ENCODE measurements around the gene PDS5B. TPM values are rescaled to one million over a fixed set of nuclear protein-coding genes. Genes with fewer than 3 reads are reported as not detected.

PDS5B gene
- total and polyA plus RNA-seq, 2 of the 8 experiments (the other 6 are each of a cell fraction or from before 2014, with no cell fraction given), result 5.5 to 54.6 TPM

DNA sequence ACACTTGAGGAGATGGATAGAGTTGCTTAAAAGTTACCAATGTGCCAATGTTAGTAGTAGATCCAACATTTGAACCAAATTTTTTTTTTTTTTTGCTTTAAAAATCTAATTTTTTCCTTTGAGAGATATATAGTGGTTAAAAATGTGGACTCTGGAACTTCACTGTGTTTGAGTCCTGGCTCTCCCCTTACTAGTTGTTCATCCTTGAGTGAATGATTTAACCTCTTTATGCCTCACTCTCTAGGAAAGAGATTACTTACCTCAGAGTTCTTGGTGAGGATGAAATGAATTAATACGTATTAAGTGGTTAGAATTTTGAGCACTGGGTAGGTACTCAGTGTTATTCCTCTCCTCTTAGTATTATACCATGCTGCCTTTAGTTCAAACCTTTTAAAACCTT is 24.3 kb downstream of the PDS5B start:
- H4K8ac ChIP-seq (ENCODE audit: extremely low read depth, insufficient read depth, low read length), result no peak overlapping the region
- H2BK15ac ChIP-seq (ENCODE audit: low read length), result no peak overlapping the region
- H3K14ac ChIP-seq (ENCODE audit: insufficient read length), result no peak overlapping the region
- H3K4me3 ChIP-seq (ENCODE audit: extremely low read depth in 1 of 4, insufficient read depth in 2 of 4, low read depth in 3 of 4, low read length in 4 of 4), result no peak overlapping the region
- no peak overlapping the region for H3K4me2 ChIP-seq (ENCODE audit: insufficient read depth in 1 of 2, low read depth in 2 of 2, low read length in 2 of 2)
- ChIA-PET POLR2A (ENCODE audit: partially characterized antibody) (interaction anchor here (0.7 kb wide), 1 partner anchor 111 kb away, joined by 3 read pairs; no protein-coding TSS in a partner anchor), CTCF (ENCODE audit: partially characterized antibody) (no interaction called here)
- H3K9ac ChIP-seq (replicated peaks in 1 of 4; ENCODE audit: extremely low read depth in 1 of 4, low read depth in 3 of 4, low read length in 3 of 4), result no peak overlapping the region
- peaks cover 0 to 9% (median 3%) of the 10 kb centered on the region in 4 experiments; a peak in 3 of 8 replicates for H3K36me3 ChIP-seq (ENCODE audit: control insufficient read depth in 2 of 4, insufficient read depth in 4 of 4, low read length in 3 of 4)
- no peak overlapping the region for H2AK5ac ChIP-seq (ENCODE audit: low read depth, low read length)
- H3K27me3 ChIP-seq (replicated peaks in 1 of 4; ENCODE audit: control insufficient read depth in 3 of 4, extremely low read depth in 1 of 4, insufficient read depth in 3 of 4, low read length in 3 of 4), result no peaks in the 10 kb centered on the region
- H4K20me1 ChIP-seq (replicated peaks in 1 of 2; ENCODE audit: control insufficient read depth in 1 of 2, insufficient read depth in 2 of 2, low read length in 2 of 2), result peaks cover 2 to 5% of the 10 kb centered on the region in 2 experiments
- no peak overlapping the region for H3K23ac ChIP-seq (ENCODE audit: insufficient read length)
- 0 out of 2 replicates have a peak, but pooled peaks cover 2% of the 10 kb centered on the region for H3K79me1 ChIP-seq (ENCODE audit: low read depth, low read length)
- peaks cover 17 to 23% of the 10 kb centered on the region in 2 experiments for H3K9me3 ChIP-seq (ENCODE audit: insufficient read depth in 2 of 2, low read depth in 1 of 2, low read length in 1 of 2)
- H3K4me1 ChIP-seq (replicated peaks in 1 of 4; ENCODE audit: control insufficient read depth in 3 of 4, insufficient read depth in 4 of 4, low read length in 3 of 4), result peaks cover 0 to 3% (median under 1%) of the 10 kb centered on the region in 4 experiments; a peak in 1 of 7 replicates
- DNase-seq (ENCODE audit: low read depth in 1 of 2, low spot score in 2 of 2), result no peak
- TF ChIP-seq RFX5 (IDR thresholded peaks at IDR 0.05; ENCODE audit: borderline replicate concordance, low read depth, low read length) (no peak), GTF2F1 (IDR thresholded peaks at IDR 0.05; ENCODE audit: borderline replicate concordance, low read depth, low read length) (no peak), MAX (IDR thresholded peaks at IDR 0.05) (no peak), HDAC2 (IDR thresholded peaks at IDR 0.05; ENCODE audit: borderline replicate concordance in 1 of 2, low read depth in 2 of 2, low read length in 2 of 2) (no peak), SP2 (IDR thresholded peaks at IDR 0.05; ENCODE audit: low read length) (no peak)
- H3K18ac ChIP-seq (ENCODE audit: extremely low read depth, low read length), result no peak overlapping the region
- no peak overlapping the region for H2BK120ac ChIP-seq (replicated peaks; ENCODE audit: low read depth, low read length)
- H2AFZ ChIP-seq (ENCODE audit: low read length), result no peak overlapping the region
- no peak overlapping the region for H3K56ac ChIP-seq (replicated peaks; ENCODE audit: insufficient read length, low read depth, low read length)
- WGBS, 2 experiments (ENCODE audit: extremely low coverage in 1 of 2, insufficient coverage in 1 of 2, insufficient read length in 1 of 2, insufficient replicate concordance in 2 of 2, low coverage in 1 of 2, low lambda C conversion rate in 2 of 2, missing lambda C conversion rate in 1 of 2), result 86% methylated on average over 1 of the region's 1 CpG; no CpG with 5 or more reads in 1 of the 2 experiments
- no peak overlapping the region for H2BK5ac ChIP-seq (ENCODE audit: low read depth, low read length)
- H4K5ac ChIP-seq (ENCODE audit: insufficient read length, low read depth, low read length), result no peak overlapping the region
- H3K23me2 ChIP-seq (ENCODE audit: low read depth, low read length), result no peaks in the 10 kb centered on the region
- H4K91ac ChIP-seq (replicated peaks; ENCODE audit: insufficient read length, low read length), result no peak overlapping the region
- H2BK12ac ChIP-seq (ENCODE audit: low read depth, low read length), result no peak overlapping the region
- FAIRE-seq, result no peak
- peaks cover 11 to 90% of the 10 kb centered on the region in 2 experiments; a peak in 3 of 4 replicates for H3K79me2 ChIP-seq (ENCODE audit: control insufficient read depth in 1 of 2, insufficient read depth in 2 of 2, low read length in 2 of 2)
- H3K27ac ChIP-seq (ENCODE audit: low read depth, low read length), result no peak overlapping the region
- no peak overlapping the region for H2BK20ac ChIP-seq (ENCODE audit: low read length)
- no peak overlapping the region for H3K4ac ChIP-seq (replicated peaks; ENCODE audit: insufficient read length, low read depth, low read length)

Data from H1 (cell line).